22Rv1 (cell line): ENCODE measurements around the gene CDK15.

ENCODE experiments used
- H3K27ac ChIP-seq: fragments of 450-650 bp; 2 replicates; pipeline ENCODE4 v1.5.1; 2017
- ZFX ChIP-seq: fragments of 450-650 bp; IDR thresholded peaks from 2 replicates; pipeline ENCODE4 v1.6.1; 2017; ENCODE audit warnings: antibody characterized with exemption, borderline replicate concordance
- TF ChIP-seq, protein P1 (sequence below): fragments of 450-650 bp; IDR thresholded peaks from 2 replicates; pipeline ENCODE4 v1.5.1; 2017; ENCODE audit warnings: mild to moderate bottlenecking

CDK15 gene

GRCh38 chr2:201908901-201909300 is 102.6 kb downstream of the CDK15 start:
- TF ChIP-seq ZFX: no peak
- TF ChIP-seq, protein P1, sequence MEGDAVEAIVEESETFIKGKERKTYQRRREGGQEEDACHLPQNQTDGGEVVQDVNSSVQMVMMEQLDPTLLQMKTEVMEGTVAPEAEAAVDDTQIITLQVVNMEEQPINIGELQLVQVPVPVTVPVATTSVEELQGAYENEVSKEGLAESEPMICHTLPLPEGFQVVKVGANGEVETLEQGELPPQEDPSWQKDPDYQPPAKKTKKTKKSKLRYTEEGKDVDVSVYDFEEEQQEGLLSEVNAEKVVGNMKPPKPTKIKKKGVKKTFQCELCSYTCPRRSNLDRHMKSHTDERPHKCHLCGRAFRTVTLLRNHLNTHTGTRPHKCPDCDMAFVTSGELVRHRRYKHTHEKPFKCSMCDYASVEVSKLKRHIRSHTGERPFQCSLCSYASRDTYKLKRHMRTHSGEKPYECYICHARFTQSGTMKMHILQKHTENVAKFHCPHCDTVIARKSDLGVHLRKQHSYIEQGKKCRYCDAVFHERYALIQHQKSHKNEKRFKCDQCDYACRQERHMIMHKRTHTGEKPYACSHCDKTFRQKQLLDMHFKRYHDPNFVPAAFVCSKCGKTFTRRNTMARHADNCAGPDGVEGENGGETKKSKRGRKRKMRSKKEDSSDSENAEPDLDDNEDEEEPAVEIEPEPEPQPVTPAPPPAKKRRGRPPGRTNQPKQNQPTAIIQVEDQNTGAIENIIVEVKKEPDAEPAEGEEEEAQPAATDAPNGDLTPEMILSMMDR: no peak
- H3K27ac ChIP-seq: no peak overlapping the region

- H3K27ac ChIP-seq: no peak overlapping the region
- TF ChIP-seq ZFX: no peak
- TF ChIP-seq, protein P1: no peak
Observed at GRCh38 chr2:201909348-201909747, 103.0 kb downstream of the CDK15 start.

DNA sequence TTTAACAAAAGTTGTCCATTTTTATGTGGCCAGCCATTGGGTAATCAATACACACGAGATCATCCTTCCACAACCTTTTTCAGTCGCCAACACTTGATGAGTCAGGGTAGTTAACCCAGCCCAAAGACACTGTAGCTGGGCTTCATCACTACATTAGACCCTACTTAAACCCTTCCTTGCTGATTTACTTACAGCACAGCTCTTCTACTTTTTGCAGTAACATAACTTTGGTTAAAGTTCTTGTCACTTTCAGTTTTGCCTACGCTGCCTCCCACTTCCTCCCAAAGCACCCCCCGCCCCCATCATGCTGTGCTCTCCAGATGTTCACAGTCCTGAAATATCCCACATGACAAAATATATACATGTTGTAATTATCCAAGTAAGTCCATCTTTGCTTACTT is 103.6 kb downstream of the CDK15 start:
- no peak overlapping the region for H3K27ac ChIP-seq
- no peak for TF ChIP-seq ZFX
- TF ChIP-seq, protein P1: no peak

- TF ChIP-seq, protein P1: no peak
- TF ChIP-seq ZFX: no peak
Observed at GRCh38 chr2:201911372-201911771, 105.0 kb downstream of the CDK15 start.

DNA sequence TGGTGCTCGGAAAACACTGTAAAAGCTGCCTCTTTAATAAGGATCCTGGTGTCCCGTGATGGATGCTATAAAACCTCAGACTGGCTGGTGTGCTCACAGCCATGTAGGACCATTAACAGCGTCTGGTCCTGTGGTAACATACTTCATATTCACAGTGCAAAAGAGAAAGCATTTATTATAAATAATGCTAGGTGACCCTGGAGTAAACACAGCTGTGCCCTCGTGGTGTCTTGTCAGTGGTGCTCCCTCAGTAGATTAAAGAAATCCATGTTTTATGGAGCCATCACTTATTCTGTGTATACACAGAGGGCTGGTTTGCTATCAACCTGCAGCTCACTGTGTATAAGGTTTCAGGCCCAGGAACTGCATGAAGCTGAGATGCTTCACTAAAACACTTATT is 106.9 kb downstream of the CDK15 start:
- H3K27ac ChIP-seq: no peak overlapping the region

More at GRCh38 chr2:201911372-201911771, 105.0 kb downstream of the CDK15 start:
- no peak overlapping the region for H3K27ac ChIP-seq

DNA sequence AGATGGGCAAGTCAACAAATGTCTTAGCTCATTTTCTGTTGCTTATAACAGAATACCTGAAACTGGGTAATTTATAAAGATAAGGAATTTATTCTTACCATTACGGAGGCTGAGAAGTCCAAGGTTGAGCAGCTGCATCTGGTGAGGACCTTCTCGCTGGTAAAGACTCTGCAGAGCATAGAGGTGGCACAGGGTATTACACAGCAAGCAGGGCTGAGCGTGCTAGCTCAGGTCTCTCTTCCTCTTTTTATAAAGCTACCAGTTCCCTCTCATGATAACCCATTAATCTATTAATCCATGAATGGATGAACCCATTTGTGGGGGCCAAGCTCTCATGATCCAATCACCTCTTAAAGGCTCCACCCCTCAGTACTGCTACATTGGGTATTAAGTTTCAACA is 109.1 kb downstream of the CDK15 start:
- TF ChIP-seq, protein P1: no peak
- TF ChIP-seq ZFX: no peak
- H3K27ac ChIP-seq: no peak overlapping the region

More for the DNA sequence above, 106.9 kb downstream of the CDK15 start:
- no peak for TF ChIP-seq ZFX
- TF ChIP-seq, protein P1: no peak

DNA sequence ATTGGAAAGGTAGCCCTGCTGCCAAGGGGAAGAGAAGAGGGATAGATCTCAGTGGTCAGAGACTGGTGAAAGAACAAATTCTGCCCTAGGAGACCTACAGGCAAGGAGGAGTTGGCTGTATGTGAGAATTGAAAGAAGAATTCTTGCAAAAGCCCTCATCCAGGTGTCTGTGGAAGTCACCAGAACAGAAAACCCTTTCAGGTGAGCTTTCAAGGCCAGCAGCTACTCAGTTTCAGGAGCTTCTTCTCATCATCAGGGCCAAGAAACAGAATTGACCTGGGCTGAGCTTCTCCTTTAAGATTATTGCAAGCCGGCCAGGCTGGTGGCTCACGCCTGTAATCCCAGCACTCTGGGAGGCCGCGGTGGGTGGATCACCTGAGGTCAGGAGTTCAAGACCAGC is 110.2 kb downstream of the CDK15 start:
- TF ChIP-seq, protein P1: no peak
- TF ChIP-seq ZFX: no peak
- no peak overlapping the region for H3K27ac ChIP-seq
